NCI-H446 treated with DMSO at 0.1 percent for 48 hours (cell line): ENCODE measurements around the gene RRM1.

Experiments used
- DNase-seq: peaks from one replicate; lab custom pipeline; 2025; lab: John Stamatoyannopoulos, UW

RRM1 gene

DNA sequence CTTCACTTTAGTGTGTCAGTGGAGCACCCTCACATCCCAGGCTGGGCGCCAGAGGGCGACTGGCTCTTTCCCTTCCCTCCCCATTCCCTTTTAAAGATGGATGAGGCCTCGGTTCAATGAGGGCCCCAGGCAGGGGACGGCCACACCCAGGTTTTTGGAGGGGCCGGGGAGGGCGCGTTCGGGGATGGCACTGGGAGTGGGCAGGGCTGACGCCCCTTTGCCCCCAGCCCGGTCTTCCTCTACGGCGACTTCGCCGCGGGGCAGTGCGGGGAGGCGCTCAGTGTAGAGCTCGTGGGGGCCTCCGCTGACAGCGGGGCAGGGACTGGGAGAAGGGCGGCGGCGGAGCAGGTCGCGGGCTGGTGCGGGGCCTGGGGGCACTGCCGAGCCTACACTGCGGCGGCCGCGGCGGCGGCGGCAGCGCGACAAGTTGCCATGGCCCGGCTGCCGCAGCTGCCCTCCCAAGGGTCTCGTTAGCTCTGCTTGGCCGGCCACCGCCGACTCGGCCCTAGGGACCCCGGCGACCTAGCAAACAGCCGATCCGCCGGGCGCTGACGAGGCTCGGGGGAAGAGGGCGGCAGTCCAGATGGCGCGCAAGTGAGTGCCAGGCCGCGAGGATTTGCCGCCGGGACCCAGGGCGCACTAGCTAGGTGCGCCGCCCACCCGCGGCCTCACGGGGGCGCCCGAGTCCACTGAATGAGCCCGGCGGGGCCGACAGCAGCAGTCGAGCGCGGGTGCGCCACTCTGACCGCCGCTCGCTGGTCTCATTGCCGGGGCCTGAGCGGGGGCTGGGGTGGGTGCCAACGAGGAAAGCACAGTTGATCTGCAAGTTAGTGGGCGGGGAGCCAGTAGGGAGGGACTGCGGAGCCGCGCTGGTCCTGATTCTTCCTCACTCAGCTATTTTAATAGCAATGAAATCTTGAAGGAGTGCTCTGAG lies 92.7 kb downstream of the RRM1 start:
- peak; percentile 74 for DNase-seq
